GM18508 (cell line): Measurements from ENCODE around the gene C12orf60.
A peak's percentile ranks its signal among the peaks of the same experiment; 100 is the strongest.

Source experiments
- ATAC-seq: cut with Tn5 transposase; IDR thresholded peaks from one replicate; pipeline ENCODE4 v1.9.1; 2021; ENCODE audit warnings: moderate number of reproducible peaks; ENCODE audit not compliant: insufficient read depth, unreplicated experiment

Gene C12orf60

DNA sequence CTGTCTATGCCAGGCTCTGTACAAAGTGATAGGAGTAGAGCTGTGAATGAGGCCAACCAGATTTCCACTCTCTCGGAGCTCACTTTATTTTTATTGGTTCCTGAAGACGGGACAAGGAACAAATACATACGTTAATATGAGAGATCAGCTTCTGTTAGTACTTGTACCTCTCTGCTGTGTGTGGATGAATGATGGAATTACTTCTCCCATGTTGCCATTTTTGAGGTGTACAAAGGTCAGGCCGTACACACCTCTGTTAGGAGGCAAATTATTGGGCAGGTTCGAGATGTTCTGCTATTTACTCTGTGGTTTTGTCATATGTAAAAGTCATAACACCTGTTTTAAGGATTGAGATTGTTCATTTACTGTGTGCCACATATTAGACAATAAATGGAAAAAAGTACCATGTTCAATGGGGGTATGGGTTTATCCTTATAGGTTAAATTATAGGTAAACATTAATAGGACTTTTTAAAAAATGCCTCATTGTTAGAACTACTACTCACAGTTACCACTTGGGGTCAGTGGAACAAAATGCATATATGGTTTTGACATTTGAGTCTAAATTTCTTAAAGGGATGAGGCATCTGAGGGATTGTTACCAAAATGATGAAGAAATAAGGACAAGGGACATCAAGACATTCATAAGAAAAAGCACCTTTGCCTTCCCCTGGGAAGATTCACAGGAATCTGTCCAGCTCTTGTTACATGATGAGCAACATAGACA, 27.1 kb upstream of the C12orf60 start:
- ATAC-seq: no peak

DNA sequence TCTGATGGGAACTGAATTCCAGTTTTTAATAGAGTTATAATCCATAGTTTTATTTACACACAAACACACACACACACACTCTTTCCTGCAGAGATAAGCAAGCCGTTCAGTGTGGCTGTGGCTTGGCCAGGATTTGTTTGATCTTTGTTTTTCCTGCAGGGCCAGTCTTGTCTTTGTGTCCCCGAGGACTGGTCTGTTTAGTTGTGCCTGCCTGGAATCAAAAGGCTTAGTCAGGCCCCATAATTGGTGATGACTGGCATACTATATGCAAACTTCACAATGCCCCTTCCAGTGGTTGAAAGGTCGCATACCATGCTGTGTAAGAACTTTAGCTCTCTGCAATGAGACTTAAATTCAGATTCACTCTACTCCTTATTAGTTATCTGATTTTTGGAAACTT, 26.2 kb upstream of the C12orf60 start:
- no peak for ATAC-seq

DNA sequence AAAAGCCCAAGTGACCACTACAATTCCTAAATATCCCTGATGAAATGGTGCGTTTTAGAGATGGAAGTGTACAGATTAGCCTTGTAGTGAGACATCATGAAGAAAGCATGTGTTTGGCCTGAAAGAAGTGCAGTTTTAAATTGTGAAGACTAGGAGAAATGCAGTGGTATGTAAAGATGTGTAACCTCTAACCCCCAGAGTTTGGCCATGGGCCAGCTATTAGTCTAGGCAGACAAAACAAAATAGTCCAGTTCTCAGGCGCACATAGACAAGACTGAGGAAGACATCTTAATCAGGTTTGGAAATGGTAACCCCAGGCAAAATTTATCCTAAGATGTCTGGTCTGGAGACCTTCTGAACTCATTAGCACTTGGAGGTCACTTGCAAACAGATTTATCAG, 23.6 kb upstream of the C12orf60 start:
- no peak for ATAC-seq

DNA sequence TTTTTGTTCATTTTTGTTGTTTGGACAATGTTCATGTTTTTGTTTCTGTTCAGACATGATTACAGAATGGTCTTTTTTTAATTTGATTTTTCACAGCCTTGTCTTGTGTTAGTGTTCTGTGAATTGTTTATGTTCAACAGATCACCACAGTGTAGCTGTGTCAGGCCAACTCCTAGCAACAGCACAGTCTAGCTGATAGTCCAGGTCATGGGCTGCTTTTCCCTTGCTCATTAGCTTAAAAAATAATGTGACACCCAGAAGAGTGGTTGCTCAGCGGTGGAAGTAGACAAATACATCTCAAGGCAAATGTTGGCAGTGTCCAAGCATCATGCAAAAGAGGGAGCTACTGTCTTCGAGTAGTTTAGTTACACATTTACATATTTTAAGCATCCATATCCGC, 22.6 kb upstream of the C12orf60 start:
- ATAC-seq: no peak

DNA sequence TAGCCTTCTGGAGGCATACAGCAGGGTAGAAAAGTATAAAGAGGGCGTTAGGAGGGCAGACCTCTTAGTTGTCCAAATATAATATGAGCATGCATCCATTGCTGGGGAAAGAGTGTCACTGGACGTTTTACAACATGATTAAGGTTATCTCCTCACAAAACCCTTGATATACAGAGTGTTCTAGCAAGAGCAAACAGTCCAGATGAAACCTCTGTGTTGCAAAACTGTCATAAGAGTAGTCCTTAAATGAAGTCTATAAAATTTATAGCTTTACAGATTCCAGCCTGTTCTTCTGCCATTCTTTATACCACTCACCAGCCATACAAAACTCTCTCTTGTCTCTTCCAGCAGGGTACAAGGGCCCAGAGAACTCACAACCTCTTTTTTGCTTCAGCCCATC, 21.9 kb upstream of the C12orf60 start:
- no peak for ATAC-seq

DNA sequence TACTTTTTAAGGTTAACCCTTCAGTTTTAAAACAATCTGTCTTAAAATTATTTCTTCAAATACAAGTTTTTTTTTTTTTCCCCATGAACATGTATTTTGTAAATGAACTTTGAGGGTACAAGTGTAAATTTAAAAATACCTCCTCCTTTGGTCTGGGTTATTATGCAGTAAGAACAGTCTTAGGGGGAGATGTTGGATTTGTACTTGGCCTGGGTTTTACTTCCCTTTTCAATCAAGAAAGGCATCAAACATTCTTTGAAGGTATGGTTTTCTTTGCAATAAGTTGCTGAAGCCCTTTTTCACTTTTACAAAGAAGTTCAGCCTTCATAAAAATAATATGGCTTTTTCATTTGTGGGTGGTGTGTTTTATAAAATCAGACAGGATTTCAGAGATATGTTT, 20.7 kb upstream of the C12orf60 start:
- ATAC-seq: no peak

DNA sequence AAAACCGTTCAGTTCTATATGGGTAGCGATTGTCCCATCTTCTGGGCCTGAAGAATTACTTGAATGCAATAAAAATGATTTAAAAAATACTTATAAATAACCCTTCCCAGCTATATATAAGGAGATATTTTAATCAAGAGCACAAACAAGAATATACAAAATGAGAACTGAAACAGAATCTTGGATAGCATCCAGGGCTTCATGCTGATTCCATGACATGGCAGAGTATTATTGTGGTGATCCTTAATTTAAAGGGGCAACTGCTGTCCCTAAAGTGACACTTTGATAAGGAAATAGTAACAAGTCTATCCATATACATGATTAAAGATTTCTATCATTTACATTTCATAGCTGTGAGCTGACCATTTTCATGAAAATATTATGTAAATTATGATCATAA, 19.0 kb upstream of the C12orf60 start:
- no peak for ATAC-seq

DNA sequence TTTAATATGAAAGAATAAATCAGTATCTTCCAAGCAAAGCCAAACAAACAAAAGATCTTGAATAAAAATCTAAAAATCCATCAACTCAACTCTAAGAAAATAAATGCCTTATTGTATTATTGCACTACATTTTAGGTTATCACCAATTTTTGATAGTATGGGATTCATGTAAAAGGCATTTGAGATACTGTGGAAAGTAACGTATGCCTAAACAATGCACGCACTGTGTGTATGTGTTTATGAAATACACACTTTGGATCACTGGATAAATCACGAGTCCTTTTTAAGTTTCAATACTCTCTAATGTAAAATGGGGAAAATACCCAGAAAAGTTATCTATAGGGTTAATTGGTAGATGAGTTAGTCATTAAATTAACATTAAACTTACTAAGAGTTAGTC, 17.9 kb upstream of the C12orf60 start:
- no peak for ATAC-seq

DNA sequence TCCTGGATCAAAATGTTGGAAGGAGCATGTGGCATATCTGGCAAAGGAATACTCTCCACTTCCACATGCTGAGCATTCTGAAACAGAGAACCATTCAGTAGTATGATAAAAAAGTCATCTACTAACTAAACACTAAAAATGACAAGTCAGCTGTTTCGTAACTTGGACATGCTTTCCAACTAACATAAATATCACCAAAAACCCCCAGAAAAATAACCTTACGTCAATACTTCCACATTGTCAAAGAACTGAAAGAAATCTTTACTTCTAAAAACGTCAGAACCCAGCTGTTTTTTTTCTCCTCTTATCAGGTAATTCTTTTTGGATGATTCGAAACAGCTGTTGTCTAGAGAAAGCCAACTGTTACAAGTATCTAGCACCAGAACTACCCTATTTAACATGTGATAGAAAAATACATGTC, 8.4 kb upstream of the C12orf60 start:
- no peak for ATAC-seq

DNA sequence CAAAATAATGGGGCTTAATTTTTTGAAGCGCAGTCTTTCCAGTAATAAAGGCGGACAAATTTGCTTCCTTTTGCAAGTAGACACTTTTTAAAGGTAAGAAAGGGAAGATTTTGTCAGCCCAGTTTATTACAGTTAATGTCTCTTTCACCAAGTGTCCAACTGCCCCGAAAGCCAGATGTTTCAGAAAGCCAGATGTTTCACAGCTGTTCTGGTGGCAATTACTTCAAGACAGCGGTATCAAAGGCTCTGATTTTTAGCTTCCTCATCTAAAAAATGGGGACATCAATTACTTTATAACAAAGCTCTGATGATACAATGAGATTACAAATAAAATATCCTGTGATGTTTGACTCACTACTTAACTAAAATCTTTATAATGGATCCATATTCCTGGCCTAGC, 1.2 kb upstream of the C12orf60 start:
- ATAC-seq: no peak

DNA sequence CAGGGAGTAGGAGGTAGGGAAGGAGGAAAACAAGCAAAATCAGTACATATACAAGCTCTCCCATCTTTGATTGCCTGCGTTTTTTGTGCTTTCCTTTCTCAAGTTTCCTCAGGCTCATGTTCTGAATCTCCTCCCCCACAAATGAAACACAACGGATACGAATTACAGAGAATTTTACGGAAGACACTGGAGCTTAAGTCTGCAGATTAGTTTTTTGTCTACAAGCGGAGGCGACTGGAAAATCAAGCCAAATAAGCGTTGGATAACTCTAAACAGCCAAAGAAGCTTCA, 804 bp upstream of the C12orf60 start:
- no peak for ATAC-seq

DNA sequence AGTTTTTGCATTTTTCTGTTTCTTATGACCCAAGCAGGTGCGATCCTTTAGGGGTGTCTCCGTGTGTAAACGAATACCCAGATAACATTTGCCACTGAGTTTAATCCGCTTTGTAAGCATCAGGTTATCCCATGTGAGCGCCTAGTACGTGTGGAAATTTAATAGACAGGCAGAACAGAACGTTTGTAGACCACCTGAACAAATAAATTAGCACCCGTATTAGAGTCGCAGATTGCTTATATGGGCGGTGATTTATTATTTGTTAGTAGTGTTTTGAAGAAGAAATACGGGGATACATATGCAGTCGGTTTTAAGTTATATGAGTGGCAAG, 325 bp downstream of the C12orf60 start:
- peak; percentile 20 for ATAC-seq

DNA sequence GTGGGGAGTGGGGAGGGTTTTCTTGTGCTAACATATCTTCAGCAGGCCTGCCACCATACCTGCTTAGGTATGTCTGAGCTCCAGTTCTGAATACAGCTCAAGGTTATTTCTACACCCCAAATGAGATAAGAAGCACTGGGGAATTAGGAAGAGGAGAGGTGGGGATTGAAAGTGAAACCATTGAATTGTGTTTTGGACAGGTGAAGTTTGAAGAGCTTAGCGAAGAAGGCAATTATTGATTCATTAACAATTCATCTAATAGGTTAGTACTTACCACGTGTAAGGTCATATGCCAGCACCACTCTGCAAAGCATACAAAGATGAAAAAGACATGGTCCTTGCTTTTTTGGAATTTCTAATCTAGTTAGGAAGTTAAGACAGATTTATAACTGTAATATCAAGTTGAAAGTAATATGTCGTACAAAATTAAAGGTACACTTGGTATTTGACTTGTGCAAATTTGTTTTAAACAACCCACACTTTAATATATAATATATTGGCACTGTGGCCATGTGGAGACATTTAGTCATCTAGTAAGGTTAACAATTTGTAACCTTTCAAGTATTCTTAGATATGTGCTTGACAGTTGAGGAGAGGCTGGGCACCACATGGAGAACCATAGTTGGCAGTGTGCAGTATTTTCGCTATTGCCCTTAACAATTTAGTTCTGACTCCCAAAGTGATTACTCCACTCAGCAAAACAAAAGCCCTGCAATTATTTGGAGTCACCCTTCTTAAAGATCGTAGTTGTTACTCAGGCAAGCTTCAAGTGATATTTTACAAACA, 6.9 kb downstream of the C12orf60 start:
- no peak for ATAC-seq

DNA sequence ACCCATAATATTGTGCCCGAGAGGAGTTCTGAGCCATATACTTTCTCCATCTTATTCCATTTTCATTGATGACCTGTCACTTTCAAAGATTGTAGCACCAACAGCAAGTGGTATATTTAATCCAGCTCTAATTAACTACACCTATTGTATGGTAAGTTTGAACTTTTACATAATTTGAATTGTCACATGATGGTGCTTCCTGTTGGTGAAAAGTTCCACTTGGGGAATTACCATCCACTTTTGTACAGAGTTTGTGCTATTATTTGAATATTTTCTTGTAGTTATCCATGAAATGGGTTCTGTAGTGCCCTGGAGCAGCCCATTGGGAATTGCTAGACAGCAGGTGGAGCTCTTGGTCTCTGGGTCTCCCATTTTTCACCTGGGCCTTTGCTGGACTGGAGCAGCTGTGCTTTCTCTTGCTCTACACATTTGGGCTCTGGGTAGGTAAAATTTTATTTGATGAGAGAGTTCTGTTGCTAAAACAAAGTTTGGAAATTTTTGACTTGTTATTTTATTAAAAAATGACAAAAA, 7.5 kb downstream of the C12orf60 start:
- no peak for ATAC-seq

DNA sequence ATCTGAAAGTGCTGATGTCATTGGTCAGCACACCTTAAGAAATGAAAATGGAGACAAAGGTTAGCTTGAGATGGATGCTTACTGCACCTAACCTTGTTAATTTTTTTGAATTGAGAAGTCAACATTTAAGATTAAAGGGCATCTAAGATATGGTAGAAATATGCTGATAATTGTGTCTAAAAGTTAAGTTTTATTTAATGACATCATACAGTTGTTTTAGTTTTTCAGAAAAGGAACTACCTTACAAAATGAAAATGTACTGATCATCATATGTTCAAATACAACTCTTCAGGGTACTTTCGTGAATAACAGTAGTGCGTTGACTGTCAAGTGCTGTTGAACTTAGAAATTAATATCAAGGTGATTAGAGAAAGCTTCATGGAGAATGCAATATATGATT, 8.0 kb downstream of the C12orf60 start:
- ATAC-seq: no peak

DNA sequence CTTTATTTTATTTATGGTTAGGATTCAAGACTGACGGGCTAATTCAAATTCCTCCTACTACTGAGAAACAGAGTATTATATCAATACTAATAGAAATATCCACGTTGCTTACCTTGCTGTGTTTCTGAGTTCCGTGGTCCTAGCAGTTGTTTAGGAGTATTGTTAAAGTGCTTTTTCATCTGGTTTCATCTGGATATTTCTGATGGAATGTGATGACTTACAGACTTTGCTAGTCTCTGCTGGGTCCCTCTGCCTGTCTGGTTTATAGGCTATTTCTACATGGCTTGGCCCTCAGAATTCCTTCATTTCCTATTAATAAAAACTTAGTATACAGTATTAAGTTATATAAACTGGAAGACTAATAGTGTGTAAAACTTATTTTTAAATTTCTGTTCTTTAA, 10.5 kb downstream of the C12orf60 start, which contains the start of gene SMCO3:
Gene SMCO3 (minus strand): TSS at position 169 of the 400 bp plus-strand sequence. CDS start 7,502 bp downstream, outside the sequence.
- ATAC-seq: no peak

DNA sequence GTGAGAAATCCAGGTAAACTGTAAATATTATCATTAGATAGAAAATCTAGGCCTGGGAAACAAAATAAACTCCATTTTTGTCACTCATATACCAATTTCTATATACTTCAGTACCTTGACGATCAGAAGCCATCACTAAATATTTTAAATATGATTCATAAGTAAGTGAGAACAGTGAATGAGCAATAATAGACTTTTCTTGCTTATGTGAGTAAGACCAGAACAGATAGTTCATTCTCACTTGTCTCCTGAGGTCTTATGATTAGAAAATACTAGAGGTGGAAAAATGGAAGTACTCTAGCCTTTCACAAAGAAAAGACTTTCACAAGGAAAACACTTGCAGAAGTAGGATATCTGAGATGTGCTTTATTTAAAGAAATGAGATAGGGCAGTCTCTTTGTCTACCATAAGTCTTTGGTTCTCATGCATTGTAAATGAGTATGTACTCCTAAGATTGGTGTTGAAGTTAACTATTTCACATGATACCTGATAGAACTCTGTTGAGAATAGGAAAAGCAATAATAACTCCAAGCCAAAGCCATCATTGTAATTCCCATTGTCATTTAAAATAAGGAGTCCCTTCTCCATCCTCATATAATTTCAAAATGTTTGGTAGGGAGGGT, 20.7 kb downstream of the C12orf60 start:
- ATAC-seq: no peak

DNA sequence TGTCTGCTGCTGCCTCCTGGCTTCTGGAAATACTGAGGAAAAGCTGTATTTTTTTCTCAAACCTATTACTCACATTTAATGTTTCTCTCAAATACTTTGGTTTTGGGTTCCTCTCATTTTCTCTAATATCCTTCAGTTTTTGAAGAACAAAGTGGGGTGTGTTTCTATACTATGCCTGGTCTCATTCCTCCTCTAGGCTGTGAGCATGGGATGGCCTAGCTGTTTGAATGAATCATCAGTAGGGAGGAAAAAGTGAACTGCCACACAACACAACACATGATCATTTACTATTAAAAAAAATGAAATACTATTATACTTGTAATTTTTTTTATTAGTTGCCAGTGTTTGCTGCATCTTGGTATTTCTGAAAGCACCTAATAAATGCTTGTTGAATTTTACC, 21.8 kb downstream of the C12orf60 start:
- ATAC-seq: no peak

DNA sequence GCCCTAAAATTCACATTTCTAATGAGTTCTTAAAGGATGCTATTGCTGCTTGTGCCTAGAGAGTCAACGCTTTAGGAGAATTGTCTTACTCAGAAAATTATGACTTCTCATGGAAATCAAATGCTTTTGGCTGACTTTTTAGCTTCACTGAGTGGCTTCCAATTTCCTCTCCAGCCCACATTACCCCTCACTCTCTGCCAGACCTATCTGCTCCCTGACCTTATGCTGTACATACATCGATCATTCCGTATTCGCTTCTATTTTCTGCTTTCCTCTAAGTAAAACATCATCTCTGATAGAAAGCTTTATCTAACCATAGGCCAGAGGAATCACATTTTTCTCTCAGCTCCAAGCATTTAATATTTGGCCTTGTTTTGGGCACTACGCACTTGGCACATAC, 23.0 kb downstream of the C12orf60 start:
- no peak for ATAC-seq

DNA sequence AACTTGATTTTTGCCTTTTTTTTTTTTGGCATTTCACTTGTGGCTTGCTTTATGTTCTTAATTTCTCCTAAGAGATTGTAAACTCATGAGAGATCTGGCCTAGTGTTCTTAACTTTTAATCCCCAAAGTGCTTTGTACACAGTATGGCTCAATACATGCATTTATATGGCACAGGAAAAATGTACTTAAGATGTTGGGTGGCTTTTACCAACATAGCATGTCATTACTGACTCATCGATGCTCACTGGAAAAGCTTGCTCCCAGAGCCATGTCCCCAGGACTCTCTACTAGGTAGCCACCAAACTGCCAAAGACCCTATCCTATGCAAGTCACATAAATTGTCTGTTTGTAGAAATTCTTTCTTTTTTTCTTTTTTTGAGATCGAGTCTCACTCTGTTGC, 23.6 kb downstream of the C12orf60 start:
- ATAC-seq: no peak

DNA sequence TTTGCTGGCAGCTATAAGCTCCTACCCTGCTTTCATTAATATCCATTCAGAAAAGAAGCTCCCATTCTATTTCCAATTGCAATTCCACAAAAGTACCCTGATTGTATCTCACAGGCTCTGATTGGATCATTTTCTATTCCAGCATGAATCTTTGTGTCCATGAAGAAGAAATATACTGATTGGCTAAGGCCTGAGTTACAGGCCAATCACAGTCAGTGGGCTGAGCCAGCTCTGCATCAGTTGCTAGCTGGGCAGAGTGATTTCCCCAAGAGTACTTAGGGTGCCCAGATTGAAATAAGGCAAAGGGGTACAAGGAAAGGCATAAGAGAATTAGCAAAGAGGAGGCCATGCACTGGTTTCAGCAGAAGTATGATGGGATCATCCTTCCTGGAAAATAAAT, 25.4 kb downstream of the C12orf60 start:
- no peak for ATAC-seq
